Loucy (cell line): ENCODE data around the gene CXCR6.

Experiments
- H2AFZ ChIP-seq: fragments of 200-600 bp; sonication (generic); 2 replicates; pipeline ENCODE4 v1.6.0; 2016; ENCODE audit warnings: antibody characterized with exemption, mild to moderate bottlenecking, low read length, moderate library complexity
- H3F3A ChIP-seq: fragments of 200-600 bp; 2 replicates; pipeline ENCODE4 v1.6.0; 2016; ENCODE audit warnings: antibody characterized with exemption, low read depth, mild to moderate bottlenecking
- H3K27me3 ChIP-seq: fragments of 200-600 bp; sonication (generic); 2 replicates; pipeline ENCODE4 v1.6.1; 2014; ENCODE audit warnings: low read length, mild to moderate bottlenecking; ENCODE audit not compliant: insufficient read depth, poor library complexity, severe bottlenecking
- H3K36me3 ChIP-seq: fragments of 200-600 bp; sonication (generic); 2 replicates; pipeline ENCODE4 v1.6.1; 2016; ENCODE audit warnings: low read length; ENCODE audit not compliant: insufficient read depth
- H3K4me1 ChIP-seq: fragments of 200-600 bp; sonication (generic); 2 replicates; pipeline ENCODE4 v1.5.1; 2014; ENCODE audit warnings: low read length, mild to moderate bottlenecking; ENCODE audit not compliant: insufficient read depth, poor library complexity, severe bottlenecking
- H3K4me2 ChIP-seq: fragments of 200-600 bp; sonication (generic); 2 replicates; pipeline ENCODE4 v1.6.0; 2014; ENCODE audit warnings: antibody characterized with exemption, low read length, low read depth, mild to moderate bottlenecking; ENCODE audit not compliant: poor library complexity, severe bottlenecking
- H3K4me3 ChIP-seq: fragments of 200-600 bp; sonication (generic); 2 replicates; pipeline ENCODE4 v1.5.1; 2014; ENCODE audit warnings: low read length, mild to moderate bottlenecking, mixed read lengths; ENCODE audit not compliant: poor library complexity, severe bottlenecking
- H3K79me2 ChIP-seq: fragments of 200-600 bp; sonication (generic); 2 replicates; pipeline ENCODE4 v1.6.1; 2014; ENCODE audit warnings: low read length; ENCODE audit not compliant: insufficient read depth
- H3K9ac ChIP-seq: fragments of 200-600 bp; sonication (generic); 2 replicates; pipeline ENCODE4 v1.6.0; 2014; ENCODE audit warnings: mild to moderate bottlenecking, low read depth, low read length, moderate library complexity; ENCODE audit not compliant: poor library complexity, severe bottlenecking
- H3K9me2 ChIP-seq: fragments of 200-600 bp; sonication (generic); replicated peaks from 2 replicates; pipeline ENCODE4 v1.6.1; 2016; ENCODE audit warnings: low read depth, low read length, mixed read lengths
- H3K9me3 ChIP-seq: fragments of 200-600 bp; sonication (generic); 2 replicates; pipeline ENCODE4 v1.6.1; 2014; ENCODE audit warnings: mild to moderate bottlenecking, antibody characterized with exemption, low read length, low read depth; ENCODE audit not compliant: insufficient read depth
- H4K20me1 ChIP-seq: fragments of 200-600 bp; sonication (generic); 2 replicates; pipeline ENCODE4 v1.6.0; 2014; ENCODE audit warnings: antibody characterized with exemption, low read length, mild to moderate bottlenecking; ENCODE audit not compliant: insufficient read depth, poor library complexity, severe bottlenecking
- EZH2phosphoT487 ChIP-seq: fragments of 200-600 bp; IDR thresholded peaks from 2 replicates; pipeline ENCODE4 v1.6.1; 2018; ENCODE audit warnings: antibody characterized with exemption, mild to moderate bottlenecking, moderate library complexity, borderline replicate concordance
- TF ChIP-seq, protein P1 (sequence below): fragments of 200-600 bp; sonication (generic); conservative IDR thresholded peaks from 2 replicates; pipeline ENCODE4 v1.5.1; 2014; ENCODE audit warnings: mild to moderate bottlenecking, antibody characterized with exemption, low read length

CXCR6 gene

DNA sequence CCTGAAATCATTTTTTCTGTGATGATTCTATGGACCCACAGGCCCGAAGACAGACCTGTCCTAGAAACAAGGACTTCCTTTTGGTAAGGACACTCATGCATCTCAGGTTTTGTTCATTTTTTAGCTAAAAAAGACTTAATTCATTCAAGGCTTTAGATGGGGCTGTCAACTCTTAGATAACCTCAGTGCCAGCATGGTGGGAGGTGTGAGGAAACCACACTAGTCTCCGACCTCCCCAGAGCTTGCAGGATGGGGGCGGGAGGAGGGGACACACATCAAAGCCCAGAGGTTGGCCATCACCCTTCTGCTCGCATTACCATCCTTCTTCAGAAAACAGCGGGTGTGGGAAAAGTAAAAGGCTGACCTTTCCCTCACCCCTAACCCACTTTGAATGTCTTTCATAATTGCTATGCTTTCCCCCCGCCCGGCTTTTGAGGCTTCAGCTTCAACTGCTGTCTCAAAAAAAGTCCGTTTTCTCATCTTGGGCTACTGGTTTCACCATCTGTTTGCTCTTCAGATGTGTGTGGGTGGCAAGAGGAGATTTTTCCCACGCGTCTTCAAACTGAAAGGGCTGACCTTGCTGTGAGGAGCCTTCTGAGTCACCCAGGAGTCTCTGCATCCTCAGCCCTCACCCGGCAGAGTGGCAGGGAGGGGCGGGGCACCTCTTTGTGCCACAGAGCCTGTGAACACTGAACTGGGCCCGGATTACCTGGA lies 27.6 kb upstream of the CXCR6 start:
- no peaks in the 10 kb centered on the region for H3F3A ChIP-seq
- no peaks in the 10 kb centered on the region for H3K9me3 ChIP-seq
- H3K9me2 ChIP-seq, result no peaks in the 10 kb centered on the region
- no peaks in the 10 kb centered on the region for H4K20me1 ChIP-seq
- H3K4me2 ChIP-seq, result peak overlapping the region; percentile 71
- H3K79me2 ChIP-seq, result no peaks in the 10 kb centered on the region
- H3K9ac ChIP-seq, result peak overlapping the region; percentile 33
- H3K4me3 ChIP-seq, result peak overlapping the region; percentile 60
- no peak overlapping the region for H2AFZ ChIP-seq
- TF ChIP-seq, protein P1, sequence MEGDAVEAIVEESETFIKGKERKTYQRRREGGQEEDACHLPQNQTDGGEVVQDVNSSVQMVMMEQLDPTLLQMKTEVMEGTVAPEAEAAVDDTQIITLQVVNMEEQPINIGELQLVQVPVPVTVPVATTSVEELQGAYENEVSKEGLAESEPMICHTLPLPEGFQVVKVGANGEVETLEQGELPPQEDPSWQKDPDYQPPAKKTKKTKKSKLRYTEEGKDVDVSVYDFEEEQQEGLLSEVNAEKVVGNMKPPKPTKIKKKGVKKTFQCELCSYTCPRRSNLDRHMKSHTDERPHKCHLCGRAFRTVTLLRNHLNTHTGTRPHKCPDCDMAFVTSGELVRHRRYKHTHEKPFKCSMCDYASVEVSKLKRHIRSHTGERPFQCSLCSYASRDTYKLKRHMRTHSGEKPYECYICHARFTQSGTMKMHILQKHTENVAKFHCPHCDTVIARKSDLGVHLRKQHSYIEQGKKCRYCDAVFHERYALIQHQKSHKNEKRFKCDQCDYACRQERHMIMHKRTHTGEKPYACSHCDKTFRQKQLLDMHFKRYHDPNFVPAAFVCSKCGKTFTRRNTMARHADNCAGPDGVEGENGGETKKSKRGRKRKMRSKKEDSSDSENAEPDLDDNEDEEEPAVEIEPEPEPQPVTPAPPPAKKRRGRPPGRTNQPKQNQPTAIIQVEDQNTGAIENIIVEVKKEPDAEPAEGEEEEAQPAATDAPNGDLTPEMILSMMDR, result no peak
- TF ChIP-seq EZH2phosphoT487, result no peak
- H3K36me3 ChIP-seq, result no peaks in the 10 kb centered on the region; the same call in 1 of the 2 replicates
- no peaks in the 10 kb centered on the region for H3K27me3 ChIP-seq
- peaks cover 37% of the 10 kb centered on the region for H3K4me1 ChIP-seq

DNA sequence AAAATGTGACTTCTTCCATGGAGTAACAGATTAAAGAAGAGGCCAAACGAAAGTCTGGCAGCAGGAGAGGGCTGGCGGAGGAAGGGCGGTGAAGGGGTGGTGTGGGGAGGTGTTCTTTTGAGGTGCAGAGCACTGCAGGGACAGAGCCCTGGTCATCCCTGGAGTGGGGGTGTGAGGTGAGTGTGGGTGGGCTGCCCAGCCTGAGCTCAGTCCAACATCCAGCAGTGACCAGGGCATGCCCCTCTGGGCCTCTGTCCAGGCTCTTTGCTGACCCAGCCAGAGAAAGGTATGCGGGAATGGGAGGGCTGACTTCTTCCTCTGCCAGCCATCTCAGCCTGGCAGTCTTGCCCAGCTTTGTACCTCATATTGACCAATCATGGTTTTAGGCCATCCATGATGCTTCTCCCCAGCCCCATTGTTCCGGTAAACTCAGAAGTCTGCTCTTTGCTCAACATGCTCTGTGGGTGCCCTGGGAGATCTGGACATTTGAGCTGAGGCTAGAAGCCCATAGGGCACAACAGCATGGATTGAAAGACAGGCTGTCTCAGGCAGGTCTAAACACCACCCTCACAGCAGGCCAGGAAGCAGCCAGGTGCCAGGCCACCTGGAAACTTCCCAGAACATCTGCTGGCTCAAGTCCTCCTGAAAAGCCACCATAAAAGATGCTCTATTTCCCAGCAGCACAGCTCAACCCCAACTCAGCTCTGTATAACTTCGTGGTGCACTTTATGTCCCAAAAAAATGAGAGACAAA lies 25.9 kb upstream of the CXCR6 start:
- Histone ChIP-seq H3K4me1 (peaks cover 32% of the 10 kb centered on the region), H3K4me2 (no peak overlapping the region), H3K79me2 (no peaks in the 10 kb centered on the region), H3F3A (no peaks in the 10 kb centered on the region), H3K9ac (no peak overlapping the region), H4K20me1 (no peaks in the 10 kb centered on the region), H3K4me3 (no peak overlapping the region), H2AFZ (no peak overlapping the region), H3K9me2 (no peaks in the 10 kb centered on the region), H3K9me3 (no peaks in the 10 kb centered on the region), H3K27me3 (no peaks in the 10 kb centered on the region), H3K36me3 (peaks cover 11% of the 10 kb centered on the region; the same call in 1 of the 2 replicates)
- TF ChIP-seq EZH2phosphoT487, result no peak
- TF ChIP-seq, protein P1, result no peak

- Histone ChIP-seq H3K9me2 (no peaks in the 10 kb centered on the region), H3F3A (no peaks in the 10 kb centered on the region), H2AFZ (no peak overlapping the region), H4K20me1 (no peaks in the 10 kb centered on the region), H3K4me3 (no peak overlapping the region), H3K4me1 (peaks cover 16% of the 10 kb centered on the region), H3K36me3 (peaks cover 26% of the 10 kb centered on the region; the same call in 1 of the 2 replicates), H3K4me2 (no peak overlapping the region), H3K9me3 (no peaks in the 10 kb centered on the region), H3K79me2 (no peaks in the 10 kb centered on the region), H3K27me3 (no peaks in the 10 kb centered on the region), H3K9ac (no peak overlapping the region)
- TF ChIP-seq, protein P1, result no peak
- TF ChIP-seq EZH2phosphoT487, result no peak
Observed at GRCh38 chr3:45921158-45922038, 21.9 kb upstream of the CXCR6 start.
